GM23338 (cell line): ENCODE measurements around the gene DLL4. TPM values are rescaled to one million over a fixed set of nuclear protein-coding genes. Genes with fewer than 3 reads are reported as not detected.
A peak's percentile ranks its signal among the peaks of the same experiment; 100 is the strongest.

ENCODE experiments used
- ATAC-seq: fragments of 200-7000 bp; cut with Tn5 transposase; 3 replicates; pipeline ENCODE4 v1.9.1; 2020
- DNase-seq: peaks from one replicate; pipeline ENCODE4 v3.0.0-alpha.2; 2015; ENCODE audit warnings: low spot score
- H2AFZ ChIP-seq: fragments of 200-600 bp; sonication (generic); 2 replicates; pipeline ENCODE4 v1.8.0; 2016; ENCODE audit warnings: antibody characterized with exemption, mild to moderate bottlenecking, moderate library complexity
- H3F3A ChIP-seq: fragments of 200-600 bp; sonication (generic); replicated peaks from 2 replicates; pipeline ENCODE4 v1.8.0; 2017; ENCODE audit warnings: antibody characterized with exemption, mixed run types, low read depth
- H3K27ac ChIP-seq: fragments of 200-600 bp; sonication (generic); 2 replicates; pipeline ENCODE4 v1.6.1; 2016; ENCODE audit warnings: low read depth
- H3K27me3 ChIP-seq: fragments of 200-600 bp; sonication (generic); 2 replicates; pipeline ENCODE4 v1.8.0; 2016; ENCODE audit warnings: mild to moderate bottlenecking, mixed run types, moderate library complexity; ENCODE audit not compliant: insufficient read depth
- H3K36me3 ChIP-seq: fragments of 200-600 bp; sonication (generic); 2 replicates; pipeline ENCODE4 v1.8.0; 2016; ENCODE audit warnings: mild to moderate bottlenecking; ENCODE audit not compliant: insufficient read depth
- H3K4me1 ChIP-seq: fragments of 200-600 bp; sonication (generic); 2 replicates; pipeline ENCODE4 v1.8.0; 2016; ENCODE audit warnings: mild to moderate bottlenecking, moderate library complexity; ENCODE audit not compliant: insufficient read depth
- H3K4me2 ChIP-seq: fragments of 200-600 bp; sonication (generic); 2 replicates; pipeline ENCODE4 v1.7.1; 2017; ENCODE audit warnings: mixed run types
- H3K4me3 ChIP-seq: fragments of 200-600 bp; sonication (generic); 2 replicates; pipeline ENCODE4 v1.6.1; 2016; ENCODE audit warnings: mixed run types
- H3K79me2 ChIP-seq: fragments of 200-600 bp; sonication (generic); replicated peaks from 2 replicates; pipeline ENCODE4 v1.8.0; 2017; ENCODE audit warnings: mild to moderate bottlenecking; ENCODE audit not compliant: insufficient read depth
- H3K9me2 ChIP-seq: fragments of 200-600 bp; sonication (generic); 2 replicates; pipeline ENCODE4 v1.8.0; 2017; ENCODE audit not compliant: insufficient read depth
- H4K20me1 ChIP-seq: fragments of 200-600 bp; sonication (generic); replicated peaks from 2 replicates; pipeline ENCODE4 v1.8.0; 2017; ENCODE audit warnings: mild to moderate bottlenecking; ENCODE audit not compliant: insufficient read depth
- H3K27ac Mint-ChIP-seq: 2 replicates; pipeline ENCODE4 v1.8.0; 2020; ENCODE audit warnings: inconsistent platforms, mild to moderate bottlenecking, moderate library complexity, mixed read lengths
- H3K27me3 Mint-ChIP-seq: 3 replicates; pipeline ENCODE4 v1.8.0; 2022; ENCODE audit warnings: low read depth, mild to moderate bottlenecking, moderate library complexity, mixed read lengths, inconsistent platforms; ENCODE audit not compliant: insufficient read depth, poor library complexity
- H3K36me3 Mint-ChIP-seq: 3 replicates; pipeline ENCODE4 v1.8.0; 2021; ENCODE audit warnings: low read depth, mild to moderate bottlenecking, inconsistent platforms, moderate library complexity, mixed read lengths
- H3K4me1 Mint-ChIP-seq: 3 replicates; pipeline ENCODE4 v1.8.0; 2020; ENCODE audit warnings: mild to moderate bottlenecking, inconsistent platforms, mixed read lengths
- H3K4me3 Mint-ChIP-seq: 3 replicates; pipeline ENCODE4 v1.8.0; 2021; ENCODE audit warnings: moderate library complexity, mild to moderate bottlenecking, inconsistent platforms, mixed read lengths
- H3K9me3 Mint-ChIP-seq: 3 replicates; pipeline ENCODE4 v1.8.0; 2020; ENCODE audit warnings: moderate library complexity, mild to moderate bottlenecking, inconsistent platforms, mixed read lengths
- CREB1 ChIP-seq: fragments of 250-450 bp; sonication (Bioruptor Pico); IDR thresholded peaks from 2 replicates; pipeline ENCODE4 v1.5.0; 2020; ENCODE audit warnings: low read depth, mild to moderate bottlenecking, moderate library complexity
- EZH2phosphoT487 ChIP-seq: fragments of 200-600 bp; sonication (generic); IDR thresholded peaks from one replicate; pipeline ENCODE4 v1.8.1; 2018; ENCODE audit warnings: antibody characterized with exemption; ENCODE audit not compliant: unreplicated experiment
- JUNB ChIP-seq: IDR thresholded peaks from one replicate; pipeline ENCODE4 v1.6.1; 2016; ENCODE audit warnings: antibody characterized with exemption; ENCODE audit not compliant: unreplicated experiment
- NANOG ChIP-seq: IDR thresholded peaks from 2 replicates; pipeline ENCODE4 v1.6.1; 2016; ENCODE audit warnings: antibody characterized with exemption, borderline replicate concordance
- POLR2AphosphoS5 ChIP-seq: IDR thresholded peaks from 2 replicates; pipeline ENCODE4 v1.6.1; 2016; ENCODE audit warnings: antibody characterized with exemption, low read depth
- STAT1 ChIP-seq: IDR thresholded peaks from one replicate; pipeline ENCODE4 v1.6.1; 2016; ENCODE audit warnings: antibody characterized with exemption; ENCODE audit not compliant: unreplicated experiment
- ZNF114 ChIP-seq: fragments of 250-450 bp; sonication (Bioruptor Pico); IDR thresholded peaks from 2 replicates; pipeline ENCODE4 v1.5.0; 2020; ENCODE audit warnings: mild to moderate bottlenecking, moderate library complexity
- polyA plus RNA-seq: library from polyadenylated mRNA; unstranded; fragments of >200 nt; fragmentation: Nextera tagmentation; extraction: Ambion mirVana; gene quantifications from 2 replicates; pipeline ENCODE4 v1.2.1, GENCODE V29; 2016
- total RNA-seq: library from RNA; depleted of rRNA; stranded (reverse); fragments of >200 nt; shearing (Covaris generic); gene quantifications from 2 replicates; pipeline ENCODE4 v1.2.3, GENCODE V29; 2014
- TF ChIP-seq, protein P1 (sequence below): fragments of 250-450 bp; sonication (Bioruptor Pico); IDR thresholded peaks from 2 replicates; pipeline ENCODE4 v1.5.0; 2020; ENCODE audit warnings: mild to moderate bottlenecking, moderate library complexity
- TF ChIP-seq, protein P2 (sequence below): IDR thresholded peaks from 2 replicates; pipeline ENCODE4 v1.6.1; 2016; ENCODE audit warnings: antibody characterized with exemption
- TF ChIP-seq, protein P3 (sequence below), 2 experiments: fragments of 200-600 bp in 1 of 2; sonication (generic) in 1 of 2; conservative IDR thresholded peaks; 2 replicates each; pipeline versions ENCODE4 v1.5.1 to v1.6.1; 2016 to 2017; ENCODE audit warnings: antibody characterized with exemption in 2 of 2, low read depth in 2 of 2, mild to moderate bottlenecking in 2 of 2, moderate library complexity in 1 of 2

DLL4 gene
- total and polyA plus RNA-seq, 2 experiments from 2014 or later: 0.31 to 0.99 TPM

DNA sequence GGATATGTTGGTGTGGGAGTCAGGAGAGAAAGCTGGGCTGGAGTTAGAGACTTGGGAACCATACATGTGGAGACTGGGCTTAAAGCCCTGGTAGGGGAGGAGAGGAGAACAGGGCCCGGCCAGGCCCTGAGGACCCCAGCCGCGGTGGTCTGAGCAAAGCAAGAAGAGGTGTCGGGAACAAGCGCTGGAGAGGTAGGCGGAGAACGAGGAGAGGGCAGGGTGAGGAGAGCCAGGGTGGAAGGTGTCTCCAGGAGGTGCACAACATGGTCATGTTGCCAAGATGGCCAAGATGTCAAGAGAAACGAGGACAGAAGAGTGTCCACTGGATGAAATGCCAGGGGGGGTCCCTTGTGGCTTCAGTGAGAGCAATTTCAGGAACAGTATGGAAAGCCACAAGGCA is 29.6 kb downstream of the DLL4 start:
- no peak overlapping the region; the same call in 1 of the 3 replicates for H3K4me3 Mint-ChIP-seq
- peak overlapping the region; percentile 84; the same call in 1 of the 2 replicates for H3K27ac Mint-ChIP-seq
- H3K27me3 Mint-ChIP-seq: peaks cover 42% of the 10 kb centered on the region

DNA sequence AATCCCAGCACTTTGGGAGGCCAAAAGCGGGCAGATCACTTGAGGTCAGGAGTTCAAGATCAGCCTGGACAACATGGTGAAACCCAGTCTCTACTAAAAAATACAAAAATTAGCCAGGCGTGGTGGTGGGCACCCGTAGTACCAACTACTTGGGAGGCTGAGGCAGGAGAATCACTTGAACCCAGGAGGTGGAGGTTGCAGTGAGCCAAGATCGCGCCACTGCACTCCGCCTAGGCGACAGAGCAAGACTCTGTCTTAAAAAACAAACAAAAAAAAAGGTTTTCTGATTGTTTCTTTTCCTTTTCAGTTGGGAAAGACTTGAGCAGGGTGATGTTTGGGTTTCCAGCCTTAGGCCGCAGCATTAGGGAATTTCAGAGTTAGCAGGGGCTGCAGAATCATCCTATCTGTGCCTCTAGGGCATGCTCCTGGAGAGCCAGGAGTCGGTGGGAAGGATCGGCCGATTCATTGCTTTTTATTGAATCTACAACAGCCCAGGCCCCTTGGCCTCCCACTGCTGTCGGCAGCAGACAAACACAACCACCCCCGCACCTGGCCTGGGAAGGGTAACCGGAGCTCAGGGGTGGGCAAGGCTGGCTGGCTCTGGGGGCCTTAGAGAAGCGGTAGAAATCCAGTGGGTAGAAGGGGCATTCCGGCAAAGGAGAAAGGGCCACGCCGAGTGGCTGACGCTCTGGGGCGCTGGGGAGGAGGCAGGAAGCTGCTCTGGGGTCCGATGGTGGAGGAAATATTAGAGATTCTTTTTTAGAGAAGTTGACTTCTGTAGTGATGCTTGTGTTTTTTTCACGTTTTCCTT is 30.4 kb downstream of the DLL4 start:
- peak overlapping the region; percentile 72 for H3K27ac ChIP-seq
- H3K27me3 ChIP-seq: no peaks in the 10 kb centered on the region
- DNase-seq (peak; percentile 64), ATAC-seq (peak; percentile 62)
- no peaks in the 10 kb centered on the region for H3K9me2 ChIP-seq
- Mint-ChIP-seq H3K4me3 (peak overlapping the region; percentile 8; the same call in 1 of the 3 replicates), H3K27me3 (peaks cover 36% of the 10 kb centered on the region), H3K27ac (peak overlapping the region; percentile 84), H3K4me1 (peaks cover 43% of the 10 kb centered on the region), H3K36me3 (peaks cover 45% of the 10 kb centered on the region), H3K9me3 (no peaks in the 10 kb centered on the region; the same call in 1 of the 3 replicates)
- peaks cover 20% of the 10 kb centered on the region for H3K79me2 ChIP-seq
- no peak overlapping the region for H3K4me3 ChIP-seq
- H2AFZ ChIP-seq: no peak overlapping the region
- peaks cover 7% of the 10 kb centered on the region for H3K36me3 ChIP-seq
- peak overlapping the region; percentile 15; the same call in 1 of the 2 replicates for H3K4me2 ChIP-seq
- peaks cover 20% of the 10 kb centered on the region for H3K4me1 ChIP-seq
- peaks cover 26% of the 10 kb centered on the region for H3F3A ChIP-seq
- H4K20me1 ChIP-seq: no peaks in the 10 kb centered on the region; the same call in 1 of the 2 replicates
- TF ChIP-seq NANOG (no peak), STAT1 (no peak), ZNF114 (CRISPR knock-in tag) (no peak), EZH2phosphoT487 (no peak), CREB1 (CRISPR knock-in tag) (no peak), POLR2AphosphoS5 (no peak)
- TF ChIP-seq, protein P1, sequence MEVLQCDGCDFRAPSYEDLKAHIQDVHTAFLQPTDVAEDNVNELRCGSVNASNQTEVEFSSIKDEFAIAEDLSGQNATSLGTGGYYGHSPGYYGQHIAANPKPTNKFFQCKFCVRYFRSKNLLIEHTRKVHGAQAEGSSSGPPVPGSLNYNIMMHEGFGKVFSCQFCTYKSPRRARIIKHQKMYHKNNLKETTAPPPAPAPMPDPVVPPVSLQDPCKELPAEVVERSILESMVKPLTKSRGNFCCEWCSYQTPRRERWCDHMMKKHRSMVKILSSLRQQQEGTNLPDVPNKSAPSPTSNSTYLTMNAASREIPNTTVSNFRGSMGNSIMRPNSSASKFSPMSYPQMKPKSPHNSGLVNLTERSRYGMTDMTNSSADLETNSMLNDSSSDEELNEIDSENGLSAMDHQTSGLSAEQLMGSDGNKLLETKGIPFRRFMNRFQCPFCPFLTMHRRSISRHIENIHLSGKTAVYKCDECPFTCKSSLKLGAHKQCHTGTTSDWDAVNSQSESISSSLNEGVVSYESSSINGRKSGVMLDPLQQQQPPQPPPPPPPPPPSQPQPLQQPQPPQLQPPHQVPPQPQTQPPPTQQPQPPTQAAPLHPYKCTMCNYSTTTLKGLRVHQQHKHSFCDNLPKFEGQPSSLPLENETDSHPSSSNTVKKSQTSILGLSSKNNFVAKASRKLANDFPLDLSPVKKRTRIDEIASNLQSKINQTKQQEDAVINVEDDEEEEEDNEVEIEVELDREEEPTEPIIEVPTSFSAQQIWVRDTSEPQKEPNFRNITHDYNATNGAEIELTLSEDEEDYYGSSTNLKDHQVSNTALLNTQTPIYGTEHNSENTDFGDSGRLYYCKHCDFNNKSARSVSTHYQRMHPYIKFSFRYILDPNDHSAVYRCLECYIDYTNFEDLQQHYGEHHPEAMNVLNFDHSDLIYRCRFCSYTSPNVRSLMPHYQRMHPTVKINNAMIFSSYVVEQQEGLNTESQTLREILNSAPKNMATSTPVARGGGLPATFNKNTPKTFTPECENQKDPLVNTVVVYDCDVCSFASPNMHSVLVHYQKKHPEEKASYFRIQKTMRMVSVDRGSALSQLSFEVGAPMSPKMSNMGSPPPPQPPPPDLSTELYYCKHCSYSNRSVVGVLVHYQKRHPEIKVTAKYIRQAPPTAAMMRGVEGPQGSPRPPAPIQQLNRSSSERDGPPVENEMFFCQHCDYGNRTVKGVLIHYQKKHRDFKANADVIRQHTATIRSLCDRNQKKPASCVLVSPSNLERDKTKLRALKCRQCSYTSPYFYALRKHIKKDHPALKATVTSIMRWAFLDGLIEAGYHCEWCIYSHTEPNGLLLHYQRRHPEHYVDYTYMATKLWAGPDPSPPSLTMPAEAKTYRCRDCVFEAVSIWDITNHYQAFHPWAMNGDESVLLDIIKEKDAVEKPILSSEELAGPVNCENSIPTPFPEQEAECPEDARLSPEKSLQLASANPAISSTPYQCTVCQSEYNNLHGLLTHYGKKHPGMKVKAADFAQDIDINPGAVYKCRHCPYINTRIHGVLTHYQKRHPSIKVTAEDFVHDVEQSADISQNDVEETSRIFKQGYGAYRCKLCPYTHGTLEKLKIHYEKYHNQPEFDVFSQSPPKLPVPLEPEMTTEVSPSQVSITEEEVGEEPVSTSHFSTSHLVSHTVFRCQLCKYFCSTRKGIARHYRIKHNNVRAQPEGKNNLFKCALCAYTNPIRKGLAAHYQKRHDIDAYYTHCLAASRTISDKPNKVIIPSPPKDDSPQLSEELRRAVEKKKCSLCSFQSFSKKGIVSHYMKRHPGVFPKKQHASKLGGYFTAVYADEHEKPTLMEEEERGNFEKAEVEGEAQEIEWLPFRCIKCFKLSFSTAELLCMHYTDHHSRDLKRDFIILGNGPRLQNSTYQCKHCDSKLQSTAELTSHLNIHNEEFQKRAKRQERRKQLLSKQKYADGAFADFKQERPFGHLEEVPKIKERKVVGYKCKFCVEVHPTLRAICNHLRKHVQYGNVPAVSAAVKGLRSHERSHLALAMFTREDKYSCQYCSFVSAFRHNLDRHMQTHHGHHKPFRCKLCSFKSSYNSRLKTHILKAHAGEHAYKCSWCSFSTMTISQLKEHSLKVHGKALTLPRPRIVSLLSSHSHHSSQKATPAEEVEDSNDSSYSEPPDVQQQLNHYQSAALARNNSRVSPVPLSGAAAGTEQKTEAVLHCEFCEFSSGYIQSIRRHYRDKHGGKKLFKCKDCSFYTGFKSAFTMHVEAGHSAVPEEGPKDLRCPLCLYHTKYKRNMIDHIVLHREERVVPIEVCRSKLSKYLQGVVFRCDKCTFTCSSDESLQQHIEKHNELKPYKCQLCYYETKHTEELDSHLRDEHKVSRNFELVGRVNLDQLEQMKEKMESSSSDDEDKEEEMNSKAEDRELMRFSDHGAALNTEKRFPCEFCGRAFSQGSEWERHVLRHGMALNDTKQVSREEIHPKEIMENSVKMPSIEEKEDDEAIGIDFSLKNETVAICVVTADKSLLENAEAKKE (CRISPR knock-in tag): no peak
- TF ChIP-seq, protein P2, sequence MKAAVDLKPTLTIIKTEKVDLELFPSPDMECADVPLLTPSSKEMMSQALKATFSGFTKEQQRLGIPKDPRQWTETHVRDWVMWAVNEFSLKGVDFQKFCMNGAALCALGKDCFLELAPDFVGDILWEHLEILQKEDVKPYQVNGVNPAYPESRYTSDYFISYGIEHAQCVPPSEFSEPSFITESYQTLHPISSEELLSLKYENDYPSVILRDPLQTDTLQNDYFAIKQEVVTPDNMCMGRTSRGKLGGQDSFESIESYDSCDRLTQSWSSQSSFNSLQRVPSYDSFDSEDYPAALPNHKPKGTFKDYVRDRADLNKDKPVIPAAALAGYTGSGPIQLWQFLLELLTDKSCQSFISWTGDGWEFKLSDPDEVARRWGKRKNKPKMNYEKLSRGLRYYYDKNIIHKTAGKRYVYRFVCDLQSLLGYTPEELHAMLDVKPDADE: no peak
- TF ChIP-seq, protein P3, sequence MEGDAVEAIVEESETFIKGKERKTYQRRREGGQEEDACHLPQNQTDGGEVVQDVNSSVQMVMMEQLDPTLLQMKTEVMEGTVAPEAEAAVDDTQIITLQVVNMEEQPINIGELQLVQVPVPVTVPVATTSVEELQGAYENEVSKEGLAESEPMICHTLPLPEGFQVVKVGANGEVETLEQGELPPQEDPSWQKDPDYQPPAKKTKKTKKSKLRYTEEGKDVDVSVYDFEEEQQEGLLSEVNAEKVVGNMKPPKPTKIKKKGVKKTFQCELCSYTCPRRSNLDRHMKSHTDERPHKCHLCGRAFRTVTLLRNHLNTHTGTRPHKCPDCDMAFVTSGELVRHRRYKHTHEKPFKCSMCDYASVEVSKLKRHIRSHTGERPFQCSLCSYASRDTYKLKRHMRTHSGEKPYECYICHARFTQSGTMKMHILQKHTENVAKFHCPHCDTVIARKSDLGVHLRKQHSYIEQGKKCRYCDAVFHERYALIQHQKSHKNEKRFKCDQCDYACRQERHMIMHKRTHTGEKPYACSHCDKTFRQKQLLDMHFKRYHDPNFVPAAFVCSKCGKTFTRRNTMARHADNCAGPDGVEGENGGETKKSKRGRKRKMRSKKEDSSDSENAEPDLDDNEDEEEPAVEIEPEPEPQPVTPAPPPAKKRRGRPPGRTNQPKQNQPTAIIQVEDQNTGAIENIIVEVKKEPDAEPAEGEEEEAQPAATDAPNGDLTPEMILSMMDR (conservative IDR thresholded peaks at IDR 0.05; ENCODE audit: low read depth in 2 of 2): no peak

More for the DNA sequence above, 29.6 kb downstream of the DLL4 start:
- peaks cover 28% of the 10 kb centered on the region for H3K79me2 ChIP-seq
- H2AFZ ChIP-seq: no peak overlapping the region
- peak overlapping the region; percentile 72; the same call in 1 of the 2 replicates for H3K27ac ChIP-seq
- H3F3A ChIP-seq: peaks cover 26% of the 10 kb centered on the region
- DNase-seq: no peak
- no peaks in the 10 kb centered on the region for H3K27me3 ChIP-seq
- TF ChIP-seq CREB1 (CRISPR knock-in tag) (no peak), STAT1 (no peak), JUNB (no peak)
- no peaks in the 10 kb centered on the region for H3K9me2 ChIP-seq
- H3K4me2 ChIP-seq: no peak overlapping the region
- H4K20me1 ChIP-seq: no peaks in the 10 kb centered on the region; the same call in 1 of the 2 replicates
- Mint-ChIP-seq H3K4me1 (peaks cover 50% of the 10 kb centered on the region), H3K9me3 (no peaks in the 10 kb centered on the region; the same call in 1 of the 3 replicates), H3K36me3 (peaks cover 53% of the 10 kb centered on the region)
- peaks cover 22% of the 10 kb centered on the region for H3K4me1 ChIP-seq
- no peak overlapping the region for H3K4me3 ChIP-seq
- no peak for ATAC-seq
- H3K36me3 ChIP-seq: peaks cover 7% of the 10 kb centered on the region
